Measurements from ENCODE around the gene MUTYH. TPM values are rescaled to one million over a fixed set of nuclear protein-coding genes. Genes with fewer than 3 reads are reported as not detected.
"Not testable (repeated sequence)": the region's sequence is repeated elsewhere in the genome, so short reads cannot be mapped to it uniquely, and the experiment has no call there.

Gene MUTYH
- total and polyA plus RNA-seq, 4 experiments from 2014 or later = 24.0 to 72.1 (median 48.1) TPM

GRCh38 chr1:45364294-45364693, 24.1 kb upstream of the MUTYH start:
- Mint-ChIP-seq H3K27ac (peak overlapping the region in 1 of 7 donors; percentile 70), H3K4me1 (peaks cover 4 to 7% (median 4%) of the 10 kb centered on the region in 4 donors), H3K4me3 (no peak overlapping the region), H3K27me3 (no peaks in the 10 kb centered on the region), H3K36me3 (no peaks in the 10 kb centered on the region), H3K9me3 (no peaks in the 10 kb centered on the region)
- ChIA-PET POLR2A (ENCODE audit: partially characterized antibody) (no interaction called here), CTCF (ENCODE audit: partially characterized antibody) (interaction anchor here (3.1 kb wide), 1 partner anchor 129 kb away, joined by 14 read pairs; no protein-coding TSS in a partner anchor)
- DNase-seq = no peak
- Histone ChIP-seq H3K36me3 (ENCODE audit: insufficient read depth, low read length) (no peaks in the 10 kb centered on the region), H3K9me3 (ENCODE audit: control insufficient read depth in 1 of 2, low read length in 2 of 2) (no peaks in the 10 kb centered on the region), H3K4me1 (ENCODE audit: insufficient read depth, low read length) (peaks cover 4% of the 10 kb centered on the region), H3K4me3 (ENCODE audit: low read length in 2 of 2) (no peak overlapping the region), H3K27ac (ENCODE audit: low read depth, low read length) (no peak overlapping the region), H3K27me3 (ENCODE audit: insufficient read depth, low read length) (no peaks in the 10 kb centered on the region)
- intact Hi-C loops (cut with micrococcal nuclease) = no loop called here

GRCh38 chr1:45360981-45361380, 20.7 kb upstream of the MUTYH start:
- not testable (repeated sequence) for H3K27me3 Mint-ChIP-seq; H3K9me3 ChIP-seq (ENCODE audit: control insufficient read depth in 1 of 2, low read length in 2 of 2); H3K9me3 Mint-ChIP-seq; H3K4me3 ChIP-seq (ENCODE audit: low read length in 2 of 2); DNase-seq; H3K4me1 Mint-ChIP-seq; H3K4me1 ChIP-seq (ENCODE audit: insufficient read depth, low read length); H3K27me3 ChIP-seq (ENCODE audit: insufficient read depth, low read length); H3K27ac Mint-ChIP-seq; H3K4me3 Mint-ChIP-seq; H3K27ac ChIP-seq (ENCODE audit: low read depth, low read length); H3K36me3 Mint-ChIP-seq; H3K36me3 ChIP-seq (ENCODE audit: insufficient read depth, low read length)
- intact Hi-C loops (cut with micrococcal nuclease) = loop anchor here (1.0 kb wide), 2 partner anchors 132 to 209 kb away; no protein-coding TSS in a partner anchor
- ChIA-PET POLR2A (ENCODE audit: partially characterized antibody) (interaction anchor here (1.9 kb wide), 1 partner anchor 21 kb away, joined by 7 read pairs; the partner anchor contains the start of genes MUTYH and TOE1), CTCF (ENCODE audit: partially characterized antibody) (interaction anchor here (1.0 to 9.0 kb wide), 7 partner anchors 57 to 209 kb away, joined by 3 to 159 read pairs (median 3); partner anchors contain the start of genes AKR1A1, CCDC163, MMACHC and TESK2)

GRCh38 chr1:45359882-45360513, 19.8 kb upstream of the MUTYH start:
- Mint-ChIP-seq H3K27ac (peak overlapping the region in 4 of 7 donors; percentile 5 to 66 (median 46)), H3K9me3 (no peaks in the 10 kb centered on the region), H3K4me3 (no peak overlapping the region), H3K27me3 (no peaks in the 10 kb centered on the region), H3K36me3 (no peaks in the 10 kb centered on the region), H3K4me1 (peaks cover 4 to 7% (median 4%) of the 10 kb centered on the region in 4 donors)
- ChIA-PET POLR2A (ENCODE audit: partially characterized antibody) (interaction anchor here (0.7 to 1.9 kb wide), 4 partner anchors 20 to 209 kb away, joined by 3 to 7 read pairs (median 4); partner anchors contain the start of genes MUTYH, TESK2 and TOE1), CTCF (ENCODE audit: partially characterized antibody) (interaction anchor here (0.6 to 9.0 kb wide), 12 partner anchors 10 to 349 kb away, joined by 3 to 159 read pairs (median 3); partner anchors contain the start of genes AKR1A1, CCDC163, HECTD3 and MMACHC)
- H3K9me3 ChIP-seq (ENCODE audit: control insufficient read depth in 1 of 2, low read length in 2 of 2) = no peaks in the 10 kb centered on the region
- peak in 4 of 5 donors; percentile 34 to 50 (median 48) for DNase-seq
- H3K4me3 ChIP-seq (ENCODE audit: low read length in 2 of 2) = no peak overlapping the region
- intact Hi-C loops (cut with micrococcal nuclease) = loop anchor here (1.0 kb wide), 2 partner anchors 133 to 210 kb away; no protein-coding TSS in a partner anchor
- H3K27ac ChIP-seq (ENCODE audit: low read depth, low read length) = no peak overlapping the region
- H3K4me1 ChIP-seq (ENCODE audit: insufficient read depth, low read length) = peaks cover 4% of the 10 kb centered on the region
- no peaks in the 10 kb centered on the region for H3K36me3 ChIP-seq (ENCODE audit: insufficient read depth, low read length)
- H3K27me3 ChIP-seq (ENCODE audit: insufficient read depth, low read length) = no peaks in the 10 kb centered on the region

GRCh38 chr1:45356186-45356585, 15.9 kb upstream of the MUTYH start:
- Histone ChIP-seq H3K4me3 (ENCODE audit: low read length in 2 of 2) (no peak overlapping the region), H3K36me3 (ENCODE audit: insufficient read depth, low read length) (no peaks in the 10 kb centered on the region), H3K27me3 (ENCODE audit: insufficient read depth, low read length) (no peaks in the 10 kb centered on the region), H3K27ac (ENCODE audit: low read depth, low read length) (no peak overlapping the region), H3K9me3 (ENCODE audit: control insufficient read depth in 1 of 2, low read length in 2 of 2) (no peaks in the 10 kb centered on the region), H3K4me1 (ENCODE audit: insufficient read depth, low read length) (peaks cover 4% of the 10 kb centered on the region)
- CTCF ChIA-PET (ENCODE audit: partially characterized antibody) = interaction anchor here (0.7 to 9.0 kb wide), 5 partner anchors 8 to 215 kb away, joined by 3 to 159 read pairs (median 5); partner anchors contain the start of genes MUTYH, TESK2 and TOE1
- Mint-ChIP-seq H3K27me3 (no peaks in the 10 kb centered on the region), H3K4me1 (peaks cover 4 to 7% (median 4%) of the 10 kb centered on the region in 4 donors), H3K4me3 (no peak overlapping the region), H3K36me3 (peaks cover 0 to 2% of the 10 kb centered on the region in 2 donors), H3K9me3 (no peaks in the 10 kb centered on the region), H3K27ac (no peak overlapping the region)
- intact Hi-C loops (cut with micrococcal nuclease) = no loop called here
- DNase-seq = no peak
- POLR2A ChIA-PET (ENCODE audit: partially characterized antibody) = interaction anchor here (1.8 kb wide), 1 partner anchor 16 kb away, joined by 9 read pairs; the partner anchor contains the start of genes MUTYH and TOE1

GRCh38 chr1:45355683-45356082, 15.4 kb upstream of the MUTYH start:
- POLR2A ChIA-PET (ENCODE audit: partially characterized antibody) = interaction anchor here (0.7 kb wide), 1 partner anchor 210 kb away, joined by 4 read pairs; no protein-coding TSS in a partner anchor

GRCh38 chr1:45354838-45355237, 14.6 kb upstream of the MUTYH start:
- peaks cover under 1% of the 10 kb centered on the region for H3K4me1 ChIP-seq (ENCODE audit: insufficient read depth, low read length)
- no peak overlapping the region for H3K27ac ChIP-seq (ENCODE audit: low read depth, low read length)
- no peak overlapping the region for H3K4me3 Mint-ChIP-seq
- no peaks in the 10 kb centered on the region for H3K9me3 ChIP-seq (ENCODE audit: control insufficient read depth in 1 of 2, low read length in 2 of 2)
- no peak for DNase-seq
- no peaks in the 10 kb centered on the region for H3K27me3 ChIP-seq (ENCODE audit: insufficient read depth, low read length)
- intact Hi-C loops (cut with micrococcal nuclease) = no loop called here
- H3K36me3 ChIP-seq (ENCODE audit: insufficient read depth, low read length) = no peaks in the 10 kb centered on the region
- H3K4me1 Mint-ChIP-seq = peaks cover under 1 to 1% (median 1%) of the 10 kb centered on the region in 4 donors
- H3K27me3 Mint-ChIP-seq = no peaks in the 10 kb centered on the region
- no peak overlapping the region for H3K27ac Mint-ChIP-seq
- no peaks in the 10 kb centered on the region for H3K9me3 Mint-ChIP-seq
- POLR2A ChIA-PET (ENCODE audit: partially characterized antibody) = interaction anchor here (0.7 kb wide), 1 partner anchor 210 kb away, joined by 4 read pairs; no protein-coding TSS in a partner anchor
- peaks cover 0 to 2% of the 10 kb centered on the region in 2 donors for H3K36me3 Mint-ChIP-seq
- H3K4me3 ChIP-seq (ENCODE audit: low read length in 2 of 2) = no peak overlapping the region
- CTCF ChIA-PET (ENCODE audit: partially characterized antibody) = interaction anchor here (1.4 to 9.0 kb wide), 2 partner anchors 15 to 139 kb away, joined by 4 to 159 read pairs; partner anchors contain the start of genes MUTYH, TESK2 and TOE1

More at GRCh38 chr1:45355683-45356082, 15.4 kb upstream of the MUTYH start:
- no peak overlapping the region for H3K27ac Mint-ChIP-seq
- no peaks in the 10 kb centered on the region for H3K9me3 Mint-ChIP-seq
- intact Hi-C loops (cut with micrococcal nuclease) = no loop called here
- H3K4me3 Mint-ChIP-seq = no peak overlapping the region
- H3K4me1 Mint-ChIP-seq = peaks cover 4 to 7% (median 4%) of the 10 kb centered on the region in 4 donors
- Histone ChIP-seq H3K4me3 (ENCODE audit: low read length in 2 of 2) (no peak overlapping the region), H3K36me3 (ENCODE audit: insufficient read depth, low read length) (no peaks in the 10 kb centered on the region), H3K9me3 (ENCODE audit: control insufficient read depth in 1 of 2, low read length in 2 of 2) (no peaks in the 10 kb centered on the region), H3K27me3 (ENCODE audit: insufficient read depth, low read length) (no peaks in the 10 kb centered on the region), H3K4me1 (ENCODE audit: insufficient read depth, low read length) (peaks cover 4% of the 10 kb centered on the region), H3K27ac (ENCODE audit: low read depth, low read length) (no peak overlapping the region)
- CTCF ChIA-PET (ENCODE audit: partially characterized antibody) = interaction anchor here (1.4 to 9.0 kb wide), 2 partner anchors 16 to 138 kb away, joined by 4 to 159 read pairs; partner anchors contain the start of genes MUTYH, TESK2 and TOE1
- H3K27me3 Mint-ChIP-seq = no peaks in the 10 kb centered on the region
- DNase-seq = no peak
- peaks cover 0 to 2% of the 10 kb centered on the region in 2 donors for H3K36me3 Mint-ChIP-seq

GRCh38 chr1:45353685-45354084, 13.4 kb upstream of the MUTYH start:
- Histone ChIP-seq H3K9me3 (ENCODE audit: control insufficient read depth in 1 of 2, low read length in 2 of 2) (no peaks in the 10 kb centered on the region), H3K36me3 (ENCODE audit: insufficient read depth, low read length) (no peaks in the 10 kb centered on the region), H3K4me3 (ENCODE audit: low read length in 2 of 2) (no peak overlapping the region), H3K27ac (ENCODE audit: low read depth, low read length) (no peak overlapping the region), H3K4me1 (ENCODE audit: insufficient read depth, low read length) (no peaks in the 10 kb centered on the region), H3K27me3 (ENCODE audit: insufficient read depth, low read length) (no peaks in the 10 kb centered on the region)
- ChIA-PET POLR2A (ENCODE audit: partially characterized antibody) (no interaction called here), CTCF (ENCODE audit: partially characterized antibody) (interaction anchor here (0.6 kb wide), 1 partner anchor 152 kb away, joined by 3 read pairs; no protein-coding TSS in a partner anchor)
- intact Hi-C loops (cut with micrococcal nuclease) = no loop called here
- peaks cover 0 to 1% (median 0%) of the 10 kb centered on the region in 4 donors for H3K4me1 Mint-ChIP-seq
- peaks cover 0 to 2% of the 10 kb centered on the region in 2 donors for H3K36me3 Mint-ChIP-seq
- no peaks in the 10 kb centered on the region for H3K27me3 Mint-ChIP-seq
- H3K4me3 Mint-ChIP-seq = no peak overlapping the region
- DNase-seq = no peak
- H3K27ac Mint-ChIP-seq = no peak overlapping the region
- no peaks in the 10 kb centered on the region for H3K9me3 Mint-ChIP-seq
